ENCODE measurements around the gene EIF2S2.

EIF2S2 gene

GRCh38 chr20:34058831-34059230, 53.2 kb downstream of the EIF2S2 start:
- peaks cover 44% of the 10 kb centered on the region for H3K79me1 ChIP-seq (replicated peaks; ENCODE audit: low read length, poor library complexity, severe bottlenecking)
- no peak overlapping the region for H3K9ac ChIP-seq (ENCODE audit: low read length)
- H4K91ac ChIP-seq (ENCODE audit: low read length) = no peak overlapping the region
- peak; percentile 58 for DNase-seq
- H3K9me3 ChIP-seq (ENCODE audit: control insufficient read depth, low read length) = no peaks in the 10 kb centered on the region
- H3K4ac ChIP-seq (ENCODE audit: low read depth in 1 of 2, low read length in 2 of 2) = no peak overlapping the region
- no peak overlapping the region for H3K4me3 ChIP-seq (ENCODE audit: insufficient read depth in 1 of 2, low read depth in 1 of 2, low read length in 2 of 2)
- H3K4me2 ChIP-seq (ENCODE audit: low read length, poor library complexity, severe bottlenecking) = no peak overlapping the region
- H4K8ac ChIP-seq (ENCODE audit: low read length) = no peak overlapping the region
- H2BK12ac ChIP-seq (ENCODE audit: low read length in 2 of 2) = no peak overlapping the region
- no peak overlapping the region for H3K18ac ChIP-seq (ENCODE audit: low read depth in 1 of 2, low read length in 2 of 2)
- H3K36me3 ChIP-seq (ENCODE audit: control insufficient read depth in 1 of 2, insufficient read depth in 2 of 2, low read depth in 1 of 2, low read length in 2 of 2) = peaks cover 3 to 10% of the 10 kb centered on the region in 2 experiments
- no peak overlapping the region for H2BK5ac ChIP-seq (ENCODE audit: low read depth, low read length, poor library complexity, severe bottlenecking)
- 68% methylated on average over 1 of the region's 1 CpG for WGBS
- no peak overlapping the region for H2BK120ac ChIP-seq (ENCODE audit: low read depth, low read length)
- H3K4me1 ChIP-seq (ENCODE audit: control insufficient read depth, insufficient read depth, low read depth, low read length) = no peaks in the 10 kb centered on the region
- no peak overlapping the region for H2AFZ ChIP-seq (ENCODE audit: low read depth, low read length)
- H3K23ac ChIP-seq (ENCODE audit: low read length in 2 of 2) = no peak overlapping the region
- H3K27ac ChIP-seq (ENCODE audit: low read length, poor library complexity, severe bottlenecking) = no peak overlapping the region
- H2AK5ac ChIP-seq (ENCODE audit: low read length, severe bottlenecking) = no peak overlapping the region
- H2BK15ac ChIP-seq (ENCODE audit: low read depth, poor library complexity, severe bottlenecking) = no peak overlapping the region
- H3K14ac ChIP-seq (ENCODE audit: low read length in 2 of 2) = no peak overlapping the region
- no peaks in the 10 kb centered on the region for H3K27me3 ChIP-seq (ENCODE audit: control insufficient read depth in 1 of 2, insufficient read depth in 1 of 2, low read length in 2 of 2)

GRCh38 chr20:34055290-34055689, 56.8 kb downstream of the EIF2S2 start:
- DNase-seq = no peak
- Histone ChIP-seq H3K9me3 (ENCODE audit: control insufficient read depth, low read length) (no peaks in the 10 kb centered on the region), H2AFZ (ENCODE audit: low read depth, low read length) (no peak overlapping the region), H3K14ac (ENCODE audit: low read length in 2 of 2) (peak overlapping the region in 1 of 2 experiments; percentile 45), H3K18ac (ENCODE audit: low read depth in 1 of 2, low read length in 2 of 2) (no peak overlapping the region), H2BK5ac (ENCODE audit: low read depth, low read length, poor library complexity, severe bottlenecking) (no peak overlapping the region), H3K79me1 (replicated peaks; ENCODE audit: low read length, poor library complexity, severe bottlenecking) (peaks cover 49% of the 10 kb centered on the region), H3K23ac (ENCODE audit: low read length in 2 of 2) (no peak overlapping the region), H3K9ac (ENCODE audit: low read length) (no peak overlapping the region), H2BK120ac (ENCODE audit: low read depth, low read length) (no peak overlapping the region), H3K27ac (ENCODE audit: low read length, poor library complexity, severe bottlenecking) (no peak overlapping the region), H3K27me3 (ENCODE audit: control insufficient read depth in 1 of 2, insufficient read depth in 1 of 2, low read length in 2 of 2) (no peaks in the 10 kb centered on the region), H3K4ac (ENCODE audit: low read depth in 1 of 2, low read length in 2 of 2) (no peak overlapping the region), H3K36me3 (ENCODE audit: control insufficient read depth in 1 of 2, insufficient read depth in 2 of 2, low read depth in 1 of 2, low read length in 2 of 2) (peaks cover 2 to 3% of the 10 kb centered on the region in 2 experiments), H4K91ac (ENCODE audit: low read length) (no peak overlapping the region), H2BK15ac (ENCODE audit: low read depth, poor library complexity, severe bottlenecking) (no peak overlapping the region), H3K4me1 (ENCODE audit: control insufficient read depth, insufficient read depth, low read depth, low read length) (no peaks in the 10 kb centered on the region), H4K8ac (ENCODE audit: low read length) (no peak overlapping the region), H3K4me3 (ENCODE audit: insufficient read depth in 1 of 2, low read depth in 1 of 2, low read length in 2 of 2) (no peak overlapping the region), H2BK12ac (ENCODE audit: low read length in 2 of 2) (no peak overlapping the region), H2AK5ac (ENCODE audit: low read length, severe bottlenecking) (no peak overlapping the region), H3K4me2 (ENCODE audit: low read length, poor library complexity, severe bottlenecking) (no peak overlapping the region)
- WGBS = 80% methylated on average over 1 of the region's 1 CpG

- Histone ChIP-seq H3K23ac (ENCODE audit: low read length in 2 of 2) (no peak overlapping the region), H3K14ac (ENCODE audit: low read length in 2 of 2) (no peak overlapping the region), H4K8ac (ENCODE audit: low read length) (no peak overlapping the region), H3K79me1 (replicated peaks; ENCODE audit: low read length, poor library complexity, severe bottlenecking) (peaks cover 44% of the 10 kb centered on the region), H3K36me3 (ENCODE audit: control insufficient read depth in 1 of 2, insufficient read depth in 2 of 2, low read depth in 1 of 2, low read length in 2 of 2) (no peaks in the 10 kb centered on the region), H3K27ac (ENCODE audit: low read length, poor library complexity, severe bottlenecking) (no peak overlapping the region), H3K4ac (ENCODE audit: low read depth in 1 of 2, low read length in 2 of 2) (no peak overlapping the region), H2AK5ac (ENCODE audit: low read length, severe bottlenecking) (no peak overlapping the region), H3K4me2 (ENCODE audit: low read length, poor library complexity, severe bottlenecking) (no peak overlapping the region), H3K4me1 (ENCODE audit: control insufficient read depth, insufficient read depth, low read depth, low read length) (no peaks in the 10 kb centered on the region), H3K9ac (ENCODE audit: low read length) (no peak overlapping the region), H3K27me3 (ENCODE audit: control insufficient read depth in 1 of 2, insufficient read depth in 1 of 2, low read length in 2 of 2) (no peaks in the 10 kb centered on the region), H2AFZ (ENCODE audit: low read depth, low read length) (no peak overlapping the region), H2BK5ac (ENCODE audit: low read depth, low read length, poor library complexity, severe bottlenecking) (no peak overlapping the region), H2BK15ac (ENCODE audit: low read depth, poor library complexity, severe bottlenecking) (no peak overlapping the region), H4K91ac (ENCODE audit: low read length) (no peak overlapping the region), H3K9me3 (ENCODE audit: control insufficient read depth, low read length) (no peaks in the 10 kb centered on the region), H2BK12ac (ENCODE audit: low read length in 2 of 2) (no peak overlapping the region), H2BK120ac (ENCODE audit: low read depth, low read length) (no peak overlapping the region), H3K4me3 (ENCODE audit: insufficient read depth in 1 of 2, low read depth in 1 of 2, low read length in 2 of 2) (no peak overlapping the region), H3K18ac (ENCODE audit: low read depth in 1 of 2, low read length in 2 of 2) (no peak overlapping the region)
- DNase-seq = no peak
- 75% methylated on average over 2 of the region's 2 CpGs for WGBS
Measured at GRCh38 chr20:34052414-34052813, 59.6 kb downstream of the EIF2S2 start.

- no peak overlapping the region for H3K4me3 ChIP-seq (ENCODE audit: insufficient read depth in 1 of 2, low read depth in 1 of 2, low read length in 2 of 2)
- H3K36me3 ChIP-seq (ENCODE audit: control insufficient read depth in 1 of 2, insufficient read depth in 2 of 2, low read depth in 1 of 2, low read length in 2 of 2) = peaks cover 0 to 6% of the 10 kb centered on the region in 2 experiments
- no peak overlapping the region for H3K4ac ChIP-seq (ENCODE audit: low read depth in 1 of 2, low read length in 2 of 2)
- no peak overlapping the region for H3K14ac ChIP-seq (ENCODE audit: low read length in 2 of 2)
- no peak overlapping the region for H2BK5ac ChIP-seq (ENCODE audit: low read depth, low read length, poor library complexity, severe bottlenecking)
- WGBS = over 99% methylated on average over 4 of the region's 4 CpGs
- no peaks in the 10 kb centered on the region for H3K4me1 ChIP-seq (ENCODE audit: control insufficient read depth, insufficient read depth, low read depth, low read length)
- no peak overlapping the region for H2BK12ac ChIP-seq (ENCODE audit: low read length in 2 of 2)
- no peak overlapping the region for H3K23ac ChIP-seq (ENCODE audit: low read length in 2 of 2)
- no peak overlapping the region for H4K8ac ChIP-seq (ENCODE audit: low read length)
- no peak overlapping the region for H4K91ac ChIP-seq (ENCODE audit: low read length)
- H3K27me3 ChIP-seq (ENCODE audit: control insufficient read depth in 1 of 2, insufficient read depth in 1 of 2, low read length in 2 of 2) = no peaks in the 10 kb centered on the region
- H2BK15ac ChIP-seq (ENCODE audit: low read depth, poor library complexity, severe bottlenecking) = no peak overlapping the region
- DNase-seq = no peak
- H2BK120ac ChIP-seq (ENCODE audit: low read depth, low read length) = no peak overlapping the region
- H3K27ac ChIP-seq (ENCODE audit: low read length, poor library complexity, severe bottlenecking) = no peak overlapping the region
- no peak overlapping the region for H3K4me2 ChIP-seq (ENCODE audit: low read length, poor library complexity, severe bottlenecking)
- H2AFZ ChIP-seq (ENCODE audit: low read depth, low read length) = no peak overlapping the region
- H3K79me1 ChIP-seq (replicated peaks; ENCODE audit: low read length, poor library complexity, severe bottlenecking) = peaks cover 47% of the 10 kb centered on the region
- no peak overlapping the region for H2AK5ac ChIP-seq (ENCODE audit: low read length, severe bottlenecking)
- no peak overlapping the region for H3K9ac ChIP-seq (ENCODE audit: low read length)
- H3K9me3 ChIP-seq (ENCODE audit: control insufficient read depth, low read length) = no peaks in the 10 kb centered on the region
- H3K18ac ChIP-seq (ENCODE audit: low read depth in 1 of 2, low read length in 2 of 2) = no peak overlapping the region
Measured at GRCh38 chr20:34049897-34050695, 61.9 kb downstream of the EIF2S2 start.
